Measurements from ENCODE around the gene CDC25A. TPM values are rescaled to one million over a fixed set of nuclear protein-coding genes. Genes with fewer than 3 reads are reported as not detected.

Gene CDC25A
- total RNA-seq, 1 experiment from 2014 or later = 19.6 TPM

- H4K20me1 ChIP-seq (ENCODE audit: insufficient read depth) = no peaks in the 10 kb centered on the region
- H3K9ac ChIP-seq (ENCODE audit: low read length) = no peak overlapping the region
- DNase-seq (ENCODE audit: low read depth, low spot score) (no peak), ATAC-seq (no peak)
- no TSS peak for BruUV-seq (replicated peaks)
- H3K27ac ChIP-seq (ENCODE audit: low read depth, low read length) = no peak overlapping the region
- H3K4me2 ChIP-seq (ENCODE audit: low read length) = no peak overlapping the region
- ChIA-PET RAD21 (ENCODE audit: low non-redundant PET in 1 of 2, low total read pairs in 2 of 2, uncharacterized antibody in 2 of 2, unreplicated experiment in 2 of 2) (interaction anchor here in 1 of 2 experiments (0.7 kb wide), 1 partner anchor 10 kb away, joined by 3 read pairs; no protein-coding TSS in a partner anchor), CTCF (no interaction called here), POLR2A (no interaction called here)
- no peaks in the 10 kb centered on the region for H3K4me1 ChIP-seq (ENCODE audit: control insufficient read depth in 1 of 2, insufficient read depth in 2 of 2, low read length in 2 of 2)
- H3K4me3 ChIP-seq (replicated peaks in 1 of 2; ENCODE audit: low read depth in 1 of 2, low read length in 2 of 2) = no peak overlapping the region
- no peak overlapping the region for H2AFZ ChIP-seq (ENCODE audit: low read depth, low read length, poor library complexity, severe bottlenecking)
- no peaks in the 10 kb centered on the region for H3K27me3 ChIP-seq (ENCODE audit: insufficient read depth, low read length)
- H3K9me2 ChIP-seq (ENCODE audit: insufficient read depth) = no peaks in the 10 kb centered on the region
- no peaks in the 10 kb centered on the region for H3K79me2 ChIP-seq (ENCODE audit: insufficient read depth, low read length)
- no peaks in the 10 kb centered on the region for H3K9me3 ChIP-seq (ENCODE audit: control insufficient read depth in 1 of 2, insufficient read depth in 1 of 2, low read depth in 1 of 2, low read length in 2 of 2)
- intact Hi-C loops (cut with micrococcal nuclease) = no loop called here
- TF ChIP-seq FOSL1 (IDR thresholded peaks at IDR 0.05; ENCODE audit: low read depth) = no peak
- no peak for TF ChIP-seq SP1 (IDR thresholded peaks at IDR 0.05; ENCODE audit: low read depth)
- TF ChIP-seq EZH2 (IDR thresholded peaks at IDR 0.05) = no peak
- TF ChIP-seq CTCF (IDR thresholded peaks at IDR 0.05 in 2 of 3, conservative IDR thresholded peaks at IDR 0.05 in 1 of 3; ENCODE audit: borderline replicate concordance in 1 of 3, insufficient read depth in 1 of 3, low read depth in 2 of 3, low read length in 2 of 3) = no peak
- no peak for TF ChIP-seq SIN3A (IDR thresholded peaks at IDR 0.05; ENCODE audit: low read depth)
- TF ChIP-seq CBX3 (IDR thresholded peaks at IDR 0.05; ENCODE audit: low read depth) = no peak
- no peak for TF ChIP-seq SRF (IDR thresholded peaks at IDR 0.05; ENCODE audit: low read depth)
- no peak for TF ChIP-seq POLR2A (IDR thresholded peaks at IDR 0.05; ENCODE audit: borderline replicate concordance, extremely low read depth, insufficient read depth, insufficient read length)
- no peak for TF ChIP-seq POLR2AphosphoS5 (IDR thresholded peaks at IDR 0.05; ENCODE audit: low read depth, low read length)
- no peak for TF ChIP-seq ATF3 (IDR thresholded peaks at IDR 0.05)
- no peak for TF ChIP-seq ZFX (IDR thresholded peaks at IDR 0.05)
- TF ChIP-seq REST (IDR thresholded peaks at IDR 0.05; ENCODE audit: low read depth) = no peak
- no peaks in the 10 kb centered on the region for H3K36me3 ChIP-seq (ENCODE audit: control insufficient read depth in 1 of 2, insufficient read depth in 2 of 2, low read length in 2 of 2)
These were observed 45.8 kb downstream of the CDC25A start for GRCh38 chr3:48142316-48142870.

Measured in HCT116 (cell line).